Measurements from ENCODE around the gene ARHGAP19.

ARHGAP19 gene

DNA sequence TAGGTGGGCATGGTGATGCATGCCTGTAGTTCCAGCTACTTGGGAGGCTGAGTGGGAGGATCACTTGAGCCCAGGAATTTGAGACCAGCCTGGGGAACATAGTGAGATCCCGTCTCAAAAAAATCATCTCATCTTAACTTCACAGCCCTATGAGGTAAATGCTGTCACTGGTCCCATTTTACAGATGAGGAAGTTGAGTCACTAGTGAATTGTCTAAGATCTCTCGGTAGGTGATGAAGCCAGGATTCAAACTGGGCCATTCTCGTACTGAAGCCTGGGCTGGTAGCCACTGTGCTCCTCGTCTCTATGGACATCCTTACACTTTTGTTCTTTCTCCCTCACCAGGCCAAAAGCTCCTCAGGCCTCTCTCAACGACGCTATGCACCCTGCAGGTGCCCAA lies 113.1 kb downstream of the ARHGAP19 start:
- Histone ChIP-seq H3K27ac (ENCODE audit: low read depth, low read length) (no peak overlapping the region), H3K27me3 (ENCODE audit: insufficient read depth, low read length) (peaks cover 68% of the 10 kb centered on the region), H3K4me1 (ENCODE audit: control insufficient read depth, insufficient read depth, low read length, unreplicated experiment) (no peaks in the 10 kb centered on the region), H2AFZ (ENCODE audit: low read length, unreplicated experiment) (no peak overlapping the region), H3K79me2 (ENCODE audit: control insufficient read depth, insufficient read depth, low read length, unreplicated experiment) (no peaks in the 10 kb centered on the region), H3K4me3 (ENCODE audit: low read depth, low read length) (no peak overlapping the region), H3K36me3 (ENCODE audit: insufficient read depth, low read length) (no peaks in the 10 kb centered on the region)

DNA sequence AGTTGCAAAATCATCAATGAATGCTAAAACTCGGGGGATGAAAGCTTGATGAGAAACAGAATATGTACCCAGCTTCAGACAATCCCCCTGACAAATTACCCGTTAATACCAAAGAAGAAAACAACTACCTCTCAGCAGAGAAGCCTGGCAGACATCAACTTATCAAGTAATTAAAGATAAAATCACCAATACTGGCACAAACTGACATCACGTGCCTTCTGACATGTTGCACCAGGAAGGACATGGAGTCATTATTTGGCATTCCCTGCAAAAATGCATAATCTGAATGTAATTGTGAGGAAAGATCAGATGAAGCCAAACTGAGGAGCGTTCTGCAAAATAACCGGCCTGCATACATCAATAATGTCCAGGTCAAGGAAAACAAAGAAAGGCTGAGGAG lies 114.4 kb downstream of the ARHGAP19 start:
- no peaks in the 10 kb centered on the region for H3K36me3 ChIP-seq (ENCODE audit: insufficient read depth, low read length)
- peaks cover 56% of the 10 kb centered on the region for H3K27me3 ChIP-seq (ENCODE audit: insufficient read depth, low read length)
- H3K79me2 ChIP-seq (ENCODE audit: control insufficient read depth, insufficient read depth, low read length, unreplicated experiment): no peaks in the 10 kb centered on the region
- H2AFZ ChIP-seq (ENCODE audit: low read length, unreplicated experiment): no peak overlapping the region
- no peak overlapping the region for H3K4me3 ChIP-seq (ENCODE audit: low read depth, low read length)
- no peaks in the 10 kb centered on the region for H3K4me1 ChIP-seq (ENCODE audit: control insufficient read depth, insufficient read depth, low read length, unreplicated experiment)
- H3K27ac ChIP-seq (ENCODE audit: low read depth, low read length): no peak overlapping the region

DNA sequence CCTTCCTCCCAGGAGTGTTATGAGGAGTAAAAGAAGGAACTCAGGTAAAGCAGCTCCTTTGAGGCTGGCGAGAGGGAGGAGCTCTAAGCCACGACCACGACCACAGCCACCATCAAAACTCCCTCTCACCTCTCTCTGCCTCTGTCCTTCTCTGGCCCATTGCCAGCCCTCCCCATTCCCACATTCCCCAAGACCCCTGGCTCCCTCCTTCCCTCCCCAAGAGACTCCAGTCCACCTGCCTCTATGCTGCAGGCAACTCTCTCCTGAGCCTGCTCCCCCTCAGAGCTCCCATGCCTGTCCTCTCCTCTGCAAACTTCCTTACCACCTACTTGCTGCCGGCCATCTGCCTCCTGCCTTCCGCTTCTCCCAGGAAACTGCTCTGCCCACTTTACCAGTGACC lies 116.2 kb downstream of the ARHGAP19 start:
- H3K36me3 ChIP-seq (ENCODE audit: insufficient read depth, low read length): no peaks in the 10 kb centered on the region
- no peak overlapping the region for H3K4me3 ChIP-seq (ENCODE audit: low read depth, low read length)
- peaks cover 52% of the 10 kb centered on the region for H3K27me3 ChIP-seq (ENCODE audit: insufficient read depth, low read length)
- no peaks in the 10 kb centered on the region for H3K79me2 ChIP-seq (ENCODE audit: control insufficient read depth, insufficient read depth, low read length, unreplicated experiment)
- H3K4me1 ChIP-seq (ENCODE audit: control insufficient read depth, insufficient read depth, low read length, unreplicated experiment): no peaks in the 10 kb centered on the region
- no peak overlapping the region for H3K27ac ChIP-seq (ENCODE audit: low read depth, low read length)
- no peak overlapping the region for H2AFZ ChIP-seq (ENCODE audit: low read length, unreplicated experiment)

DNA sequence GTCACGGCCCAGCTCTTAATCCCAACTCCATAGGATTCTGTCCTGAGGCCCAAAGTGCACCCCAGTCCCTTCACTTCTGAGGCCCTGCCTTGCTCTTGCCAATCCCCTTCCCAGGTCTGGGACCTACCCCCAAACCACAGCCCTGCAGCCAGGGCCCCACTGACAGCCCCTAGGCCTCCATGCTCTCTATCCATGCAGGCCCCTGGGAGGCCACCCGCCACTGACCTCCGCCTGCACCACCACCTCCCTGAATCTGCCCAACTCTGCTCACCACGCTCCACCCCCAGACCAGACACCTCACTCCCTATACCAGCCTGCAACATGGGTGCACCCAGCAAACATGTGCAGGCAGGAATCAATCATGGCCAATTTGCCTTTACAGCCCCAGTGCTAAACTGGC lies 116.9 kb downstream of the ARHGAP19 start:
- Histone ChIP-seq H3K79me2 (ENCODE audit: control insufficient read depth, insufficient read depth, low read length, unreplicated experiment) (no peaks in the 10 kb centered on the region), H3K27me3 (ENCODE audit: insufficient read depth, low read length) (peaks cover 54% of the 10 kb centered on the region), H2AFZ (ENCODE audit: low read length, unreplicated experiment) (no peak overlapping the region), H3K27ac (ENCODE audit: low read depth, low read length) (no peak overlapping the region), H3K36me3 (ENCODE audit: insufficient read depth, low read length) (no peaks in the 10 kb centered on the region), H3K4me1 (ENCODE audit: control insufficient read depth, insufficient read depth, low read length, unreplicated experiment) (no peaks in the 10 kb centered on the region), H3K4me3 (ENCODE audit: low read depth, low read length) (no peak overlapping the region)

DNA sequence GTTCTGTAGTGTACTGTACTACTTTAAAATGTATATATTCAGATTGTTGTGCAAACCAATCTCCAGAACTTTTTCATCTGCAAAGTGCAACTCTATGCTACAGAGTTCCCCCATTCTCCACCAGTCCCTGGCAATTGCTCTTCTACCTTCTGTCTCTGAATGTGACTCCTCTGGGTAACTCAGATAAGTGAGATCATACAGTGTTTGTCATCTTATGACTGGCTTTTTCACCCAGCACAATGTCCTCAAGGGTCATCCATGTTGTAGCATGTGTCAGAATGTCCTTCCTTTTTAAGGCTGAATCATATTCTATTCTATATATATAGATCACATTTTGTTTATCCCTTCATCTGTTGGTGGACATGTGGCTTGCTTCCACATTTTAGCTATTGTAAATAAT lies 117.5 kb downstream of the ARHGAP19 start:
- Histone ChIP-seq H3K4me1 (ENCODE audit: control insufficient read depth, insufficient read depth, low read length, unreplicated experiment) (no peaks in the 10 kb centered on the region), H3K4me3 (ENCODE audit: low read depth, low read length) (no peak overlapping the region), H3K27me3 (ENCODE audit: insufficient read depth, low read length) (peaks cover 49% of the 10 kb centered on the region), H3K27ac (ENCODE audit: low read depth, low read length) (no peak overlapping the region), H3K79me2 (ENCODE audit: control insufficient read depth, insufficient read depth, low read length, unreplicated experiment) (no peaks in the 10 kb centered on the region), H2AFZ (ENCODE audit: low read length, unreplicated experiment) (no peak overlapping the region), H3K36me3 (ENCODE audit: insufficient read depth, low read length) (no peaks in the 10 kb centered on the region)

DNA sequence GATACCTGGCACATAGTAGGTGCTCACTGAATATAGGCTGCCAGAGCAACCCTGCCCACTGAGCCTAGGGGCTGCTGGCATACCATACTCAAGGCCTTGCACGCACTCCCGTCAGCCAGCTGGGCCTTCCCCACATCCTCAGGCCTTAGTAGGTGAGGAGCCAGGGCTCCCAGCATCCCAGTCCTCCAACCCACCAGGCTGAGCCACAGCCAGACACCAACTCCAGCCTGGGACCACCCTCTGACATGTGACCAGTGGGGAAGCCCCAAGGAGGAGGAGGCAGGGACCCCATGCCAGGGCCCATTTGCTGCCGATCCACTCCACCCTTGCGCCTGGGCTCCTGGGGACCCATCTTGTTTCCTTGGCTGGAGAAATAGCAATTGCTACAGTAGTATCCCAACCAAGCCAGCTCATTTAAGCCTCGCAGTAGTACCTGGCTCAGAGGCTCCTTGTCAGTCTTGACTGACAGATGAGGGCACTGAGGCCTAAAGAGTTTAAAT lies 118.1 kb downstream of the ARHGAP19 start:
- no peaks in the 10 kb centered on the region for H3K4me1 ChIP-seq (ENCODE audit: control insufficient read depth, insufficient read depth, low read length, unreplicated experiment)
- no peaks in the 10 kb centered on the region for H3K36me3 ChIP-seq (ENCODE audit: insufficient read depth, low read length)
- H3K27ac ChIP-seq (ENCODE audit: low read depth, low read length): no peak overlapping the region
- H2AFZ ChIP-seq (ENCODE audit: low read length, unreplicated experiment): no peak overlapping the region
- peaks cover 48% of the 10 kb centered on the region for H3K27me3 ChIP-seq (ENCODE audit: insufficient read depth, low read length)
- H3K4me3 ChIP-seq (ENCODE audit: low read depth, low read length): no peak overlapping the region
- H3K79me2 ChIP-seq (ENCODE audit: control insufficient read depth, insufficient read depth, low read length, unreplicated experiment): no peaks in the 10 kb centered on the region

DNA sequence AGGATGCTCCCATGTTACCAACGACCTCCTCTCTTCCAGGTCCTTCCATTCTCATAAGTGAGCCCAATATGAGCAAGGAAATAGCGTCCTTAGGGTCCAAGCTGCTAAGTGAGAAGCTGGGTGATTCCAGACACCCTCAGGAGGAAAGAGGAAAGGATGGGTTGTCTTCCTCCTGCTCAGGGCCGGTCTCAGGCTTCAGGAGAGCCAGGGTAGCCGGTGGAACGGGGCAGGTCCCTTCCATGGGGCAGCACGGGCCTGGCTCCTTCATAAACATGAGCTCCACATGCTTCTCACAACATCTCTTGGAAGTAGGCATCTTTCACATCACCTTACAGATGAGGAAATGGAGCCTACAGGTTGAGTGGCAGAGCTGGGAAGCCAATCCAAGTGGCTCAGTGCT lies 119.4 kb downstream of the ARHGAP19 start:
- Histone ChIP-seq H3K4me3 (ENCODE audit: low read depth, low read length) (no peak overlapping the region), H3K27ac (ENCODE audit: low read depth, low read length) (no peak overlapping the region), H3K36me3 (ENCODE audit: insufficient read depth, low read length) (no peaks in the 10 kb centered on the region), H3K27me3 (ENCODE audit: insufficient read depth, low read length) (peaks cover 44% of the 10 kb centered on the region), H3K79me2 (ENCODE audit: control insufficient read depth, insufficient read depth, low read length, unreplicated experiment) (no peaks in the 10 kb centered on the region), H3K4me1 (ENCODE audit: control insufficient read depth, insufficient read depth, low read length, unreplicated experiment) (no peaks in the 10 kb centered on the region), H2AFZ (ENCODE audit: low read length, unreplicated experiment) (no peak overlapping the region)
